Heart left ventricle (tissue), 16 donors: ENCODE data around the gene SNX3. TPM values are rescaled to one million over a fixed set of nuclear protein-coding genes. Genes with fewer than 3 reads are reported as not detected.
"Not testable (repeated sequence)": the region's sequence is repeated elsewhere in the genome, so short reads cannot be mapped to it uniquely, and the experiment has no call there.

Source experiments
- ATAC-seq, 4 donors: fragments of 200-7000 bp; cut with Tn5 transposase; one replicate each; pipeline ENCODE4 v1.9.1; 2020 to 2022; ENCODE audit warnings: moderate library complexity in 4 of 4, mild to moderate bottlenecking in 3 of 4, moderate number of reproducible peaks in 1 of 4
- DNase-seq, 5 donors: peaks; one replicate each; pipeline ENCODE4 v3.0.0-alpha.2; 2020
- H3K27ac ChIP-seq, 12 donors: fragments of 200-600 bp; sonication (generic) in 4 of 12; one replicate each; pipeline versions ENCODE4 v1.5.0 to v1.8.0; 2016 to 2022; ENCODE audit warnings: mild to moderate bottlenecking in 2 of 12
- H3K27me3 ChIP-seq, 9 donors: fragments of 200-600 bp; sonication (generic) in 2 of 9; one replicate each; pipeline versions ENCODE4 v1.5.1 to v1.8.0; 2016 to 2022; ENCODE audit warnings: mild to moderate bottlenecking in 3 of 9
- H3K36me3 ChIP-seq, 9 donors: fragments of 200-600 bp; sonication (generic) in 2 of 9; one replicate each; pipeline versions ENCODE4 v1.5.0 to v1.8.0; 2018 to 2022; ENCODE audit warnings: mild to moderate bottlenecking in 2 of 9
- H3K4me1 ChIP-seq, 12 donors: fragments of 200-600 bp; sonication (generic) in 4 of 12; one replicate each; pipeline versions ENCODE4 v1.5.0 to v1.8.0; 2016 to 2022; ENCODE audit warnings: mild to moderate bottlenecking in 3 of 12
- H3K4me3 ChIP-seq, 12 donors: fragments of 200-600 bp; sonication (generic) in 4 of 12; one replicate each; pipeline versions ENCODE4 v1.5.0 to v1.8.0; 2017 to 2022; ENCODE audit warnings: mild to moderate bottlenecking in 9 of 12, moderate library complexity in 4 of 12
- H3K9me3 ChIP-seq, 12 donors: fragments of 200-600 bp; sonication (generic) in 4 of 12; one replicate each; pipeline versions ENCODE4 v1.5.0 to v1.8.0; 2016 to 2022; ENCODE audit warnings: mild to moderate bottlenecking in 1 of 12
- CTCF ChIP-seq, 12 donors: fragments of 200-600 bp; sonication (generic) in 4 of 12; IDR thresholded peaks; one replicate each; pipeline versions ENCODE4 v1.5.0 to v1.8.0; 2018 to 2022; ENCODE audit warnings: antibody characterized with exemption in 12 of 12, mild to moderate bottlenecking in 5 of 12
- POLR2A ChIP-seq, 2 donors: fragments of 450-650 bp; IDR thresholded peaks; one replicate each; pipeline ENCODE4 v1.6.1; 2017; ENCODE audit warnings: antibody characterized with exemption in 2 of 2, mild to moderate bottlenecking in 2 of 2, moderate library complexity in 2 of 2
- WGBS, 4 donors: extraction: QIAGEN DNeasy Blood & Tissue Kit in 2 of 4; methylation state at CpG; one replicate each; pipeline versions ENCODE4 v1.1.5 to v1.1.7; 2013 to 2018; 5-methylcytosine and 5-hydroxymethylcytosine counted together
- intact Hi-C, 10 donors: fragments of 100-400 bp; cut with DNase I; formaldehyde crosslinking; loops; one replicate each; pipeline versions ENCODE4 v1.11.1 to v1.14.2; 2022
- polyA plus RNA-seq, 2 donors: library from polyadenylated mRNA; stranded (reverse); fragments of 200-250 nt; gene quantifications; one replicate each; pipeline ENCODE4 v1.2.3, GENCODE V29; 2013
- total RNA-seq, 9 donors: library from RNA; depleted of rRNA in 2 of 9; stranded (reverse); fragments of >200 nt in 2 of 9; fragmentation: NEBNext Ultra II Directional in 3 of 9; extraction: Animal tissue kit (Norgen Biotek cat#: 25700) in 3 of 9; gene quantifications; one replicate each; pipeline versions ENCODE4 v1.1.0 to v1.2.4, GENCODE V29; 2016 to 2023
- donor health status: ischemic (EF 13 %, LVEDD 7.1; RV severe dilation, severe dysfunction).
- donor health status: healthy with polysubstance abuse.
- donor health status: DM: no; HTN: yes; CAD: no.
- donor health status: DM: no; HTN: no; CAD: no.
- donor health status: ischemic (EF 25% LVEDD 6.9; RV normal size, moderate dysfunction).
- donor health status: ischemic (EF 25% LVEDD 5.7; RV mildly dilated, moderate dysfunction).
- donor health status: healthy.
- donor health status: DM: yes; HTN: yes; CAD: no.
- donor health status: ischemic (EF 35%, LVEDD 5.7; RV mildly dilated, moderate dysfunction).
- donor health status: nonischemic (EF 11% LVEDD 7.7; RV severe dilation, severe dysfunction).
- donor health status: DM: yes; HTN: yes; CAD: no.
- donor health status: PGD.
- donor health status: ischemic (EF 29% LVEDD 5.4; RV normal size, mild dysfunction).
- donor health status: nonischemic (EF 23%, LVEDD 6.1; RV moderate dilation, normal function).

The SNX3 gene
- total and polyA plus RNA-seq, 11 donors = 180 to 259 (median 229) TPM

GRCh38 chr6:108247965-108248536 lies 12.8 kb downstream of the SNX3 start:
- TF ChIP-seq POLR2A (IDR thresholded peaks at IDR 0.05) = no peak
- TF ChIP-seq CTCF (IDR thresholded peaks at IDR 0.05) = no peak
- intact Hi-C loops = no loop called here
- no peak for ATAC-seq
- Histone ChIP-seq H3K27ac (no peak overlapping the region), H3K4me3 (no peak overlapping the region), H3K36me3 (peaks cover 0 to 22% (median 0%) of the 10 kb centered on the region in 9 donors), H3K4me1 (peaks cover 0 to 52% (median 22%) of the 10 kb centered on the region in 12 donors), H3K27me3 (peaks cover 0 to 2% (median 0%) of the 10 kb centered on the region in 9 donors), H3K9me3 (peaks cover 0 to 8% (median 0%) of the 10 kb centered on the region in 12 donors)
- no peak for DNase-seq
- WGBS, 4 donors = 85 to 97% (median 93%) methylated on average over 1 of the region's 1 CpG

GRCh38 chr6:108245095-108245494 lies 15.7 kb downstream of the SNX3 start:
- intact Hi-C loops, H3K27ac ChIP-seq, DNase-seq, H3K4me3 ChIP-seq, ATAC-seq, H3K27me3 ChIP-seq: not testable (repeated sequence)
- 95 to 97% (median 97%) methylated on average over 7 of the region's 7 CpGs for WGBS, 4 donors
- H3K9me3 ChIP-seq = peaks cover 0 to 17% (median 4%) of the 10 kb centered on the region in 12 donors
- peaks cover 0 to 33% (median 0%) of the 10 kb centered on the region in 12 donors for H3K4me1 ChIP-seq
- peaks cover 0 to 34% (median 0%) of the 10 kb centered on the region in 9 donors for H3K36me3 ChIP-seq

GRCh38 chr6:108243836-108244235 lies 17.0 kb downstream of the SNX3 start:
- H3K4me3 ChIP-seq = no peak overlapping the region
- H3K4me1 ChIP-seq = peaks cover 0 to 23% (median 0%) of the 10 kb centered on the region in 12 donors
- intact Hi-C loops = no loop called here
- peaks cover 0 to 17% (median 4%) of the 10 kb centered on the region in 12 donors for H3K9me3 ChIP-seq
- DNase-seq (no peak), ATAC-seq (no peak)
- no peak overlapping the region for H3K27ac ChIP-seq
- H3K27me3 ChIP-seq = peaks cover 0 to 2% (median 0%) of the 10 kb centered on the region in 9 donors
- TF ChIP-seq POLR2A (IDR thresholded peaks at IDR 0.05) (no peak), CTCF (IDR thresholded peaks at IDR 0.05) (no peak)
- H3K36me3 ChIP-seq = peaks cover 0 to 43% (median 3%) of the 10 kb centered on the region in 9 donors
- WGBS, 4 donors = 92 to 99% (median 96%) methylated on average over 2 of the region's 2 CpGs

- 97 to 100% (median 98%) methylated on average over 2 of the region's 2 CpGs for WGBS, 4 donors
- ATAC-seq = no peak
- intact Hi-C loops = no loop called here
Observed at GRCh38 chr6:108242721-108243120, 18.1 kb downstream of the SNX3 start.

More at GRCh38 chr6:108242721-108243120, 18.1 kb downstream of the SNX3 start:
- H3K27ac ChIP-seq = no peak overlapping the region
- peaks cover 0 to 12% (median 0%) of the 10 kb centered on the region in 12 donors for H3K4me1 ChIP-seq
- H3K9me3 ChIP-seq = peaks cover 0 to 17% (median 4%) of the 10 kb centered on the region in 12 donors
- TF ChIP-seq POLR2A (IDR thresholded peaks at IDR 0.05) (no peak), CTCF (IDR thresholded peaks at IDR 0.05) (no peak)
- peaks cover 0 to 2% (median 0%) of the 10 kb centered on the region in 9 donors for H3K27me3 ChIP-seq
- no peak for DNase-seq
- H3K4me3 ChIP-seq = no peak overlapping the region
- H3K36me3 ChIP-seq = peaks cover 0 to 43% (median 5%) of the 10 kb centered on the region in 9 donors
